ENCODE measurements around the gene CAMTA1.

DNA sequence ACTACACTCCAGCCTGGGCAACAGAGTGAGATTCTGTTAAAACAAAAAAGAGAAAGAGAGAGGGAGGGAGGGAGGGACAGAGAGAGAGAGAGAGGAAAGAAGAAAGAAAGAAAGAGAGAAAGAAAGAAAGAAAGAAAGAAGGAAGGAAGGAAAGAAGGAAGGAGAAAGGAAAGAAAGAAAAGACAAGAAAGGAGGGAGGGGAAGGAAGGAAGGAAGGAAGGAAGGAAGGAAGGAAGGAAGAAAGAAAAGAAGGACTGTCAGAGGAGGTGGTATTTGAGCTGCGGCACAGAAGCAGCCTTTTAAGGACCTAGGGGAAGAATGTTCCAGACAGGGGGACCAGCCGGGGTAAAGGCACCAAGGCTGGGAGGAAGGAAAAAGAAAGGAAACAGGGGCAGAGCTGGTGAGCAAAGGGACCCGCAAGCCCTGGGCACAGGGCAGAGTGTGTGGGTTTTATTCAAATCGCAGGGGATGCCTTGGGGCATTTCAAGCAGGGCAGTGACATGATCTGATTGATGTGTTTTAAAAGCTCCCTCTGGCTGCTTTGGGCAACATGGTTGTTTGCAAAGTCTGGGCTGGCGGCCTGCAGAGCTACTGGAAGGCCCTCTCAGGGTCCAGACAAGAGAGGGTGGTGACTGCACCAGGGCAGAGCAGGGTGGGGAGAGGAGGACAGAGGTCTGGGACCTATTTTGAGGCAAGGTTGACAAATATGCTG lies 808.9 kb downstream of the CAMTA1 start:
- TF ChIP-seq, protein P1, sequence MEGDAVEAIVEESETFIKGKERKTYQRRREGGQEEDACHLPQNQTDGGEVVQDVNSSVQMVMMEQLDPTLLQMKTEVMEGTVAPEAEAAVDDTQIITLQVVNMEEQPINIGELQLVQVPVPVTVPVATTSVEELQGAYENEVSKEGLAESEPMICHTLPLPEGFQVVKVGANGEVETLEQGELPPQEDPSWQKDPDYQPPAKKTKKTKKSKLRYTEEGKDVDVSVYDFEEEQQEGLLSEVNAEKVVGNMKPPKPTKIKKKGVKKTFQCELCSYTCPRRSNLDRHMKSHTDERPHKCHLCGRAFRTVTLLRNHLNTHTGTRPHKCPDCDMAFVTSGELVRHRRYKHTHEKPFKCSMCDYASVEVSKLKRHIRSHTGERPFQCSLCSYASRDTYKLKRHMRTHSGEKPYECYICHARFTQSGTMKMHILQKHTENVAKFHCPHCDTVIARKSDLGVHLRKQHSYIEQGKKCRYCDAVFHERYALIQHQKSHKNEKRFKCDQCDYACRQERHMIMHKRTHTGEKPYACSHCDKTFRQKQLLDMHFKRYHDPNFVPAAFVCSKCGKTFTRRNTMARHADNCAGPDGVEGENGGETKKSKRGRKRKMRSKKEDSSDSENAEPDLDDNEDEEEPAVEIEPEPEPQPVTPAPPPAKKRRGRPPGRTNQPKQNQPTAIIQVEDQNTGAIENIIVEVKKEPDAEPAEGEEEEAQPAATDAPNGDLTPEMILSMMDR (IDR thresholded peaks at IDR 0.05), result no peak
- TF ChIP-seq POLR2A (IDR thresholded peaks at IDR 0.05), result no peak
